ENCODE results near the gene INVS. TPM values are rescaled to one million over a fixed set of nuclear protein-coding genes. Genes with fewer than 3 reads are reported as not detected.
"Not testable (repeated sequence)": the region's sequence is repeated elsewhere in the genome, so short reads cannot be mapped to it uniquely, and the experiment has no call there.

INVS gene
- total RNA-seq, 1 donor from 2014 or later = 6.9 TPM

DNA sequence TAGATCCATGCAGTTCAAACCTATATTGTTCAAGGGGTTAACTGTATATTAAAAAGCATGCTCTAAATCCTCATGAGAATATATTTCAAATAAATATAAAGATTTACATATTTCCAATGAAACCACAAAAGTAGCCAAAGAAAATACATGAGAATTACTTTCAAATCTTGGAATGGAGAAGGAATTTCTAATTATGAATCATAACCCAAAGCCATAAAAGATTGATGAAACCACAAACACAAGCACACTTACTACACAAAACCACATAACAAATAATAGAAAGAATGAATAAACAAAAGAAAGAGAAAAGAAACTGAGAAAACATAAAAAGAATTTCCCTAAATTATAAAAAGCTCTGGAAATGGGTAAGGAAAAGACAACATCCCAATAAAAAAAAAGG, 16.3 kb upstream of the INVS start:
- no peak for DNase-seq (ENCODE audit: missing footprints)
- intact Hi-C loops (cut with DNase I) = no loop called here
- ATAC-seq = no peak

DNA sequence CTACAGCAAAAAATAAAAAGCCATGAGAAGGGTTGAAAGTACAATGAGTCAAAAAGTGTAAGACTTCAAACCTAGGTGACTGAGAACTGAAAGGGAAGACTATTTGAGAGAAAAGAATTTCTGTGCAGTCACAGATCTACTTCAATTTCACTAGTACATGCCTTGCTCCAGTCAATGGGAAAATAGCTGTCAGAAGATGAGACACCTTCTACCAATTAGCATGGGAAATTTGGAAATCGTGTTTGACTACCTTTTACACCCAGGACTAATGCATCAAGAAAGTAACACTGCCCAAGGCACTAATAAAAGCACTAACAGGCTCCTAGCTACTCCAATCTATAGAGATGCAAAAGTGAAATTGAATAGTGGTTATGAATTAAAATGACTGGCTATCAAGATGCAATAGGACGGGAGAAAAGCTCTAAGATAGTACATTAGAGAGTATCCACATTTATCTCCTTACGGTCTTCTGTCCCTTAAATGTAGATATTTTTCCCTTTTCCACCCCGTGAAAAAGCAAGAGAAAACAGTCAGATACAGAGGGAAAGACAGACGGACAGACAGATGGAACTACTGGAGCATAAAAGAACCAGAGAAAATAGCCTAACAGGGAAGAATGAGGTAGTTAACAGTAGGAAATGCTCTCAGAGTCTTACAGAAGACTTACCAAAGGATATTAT, 15.5 kb upstream of the INVS start:
- ATAC-seq (no peak), DNase-seq (ENCODE audit: missing footprints) (no peak)
- intact Hi-C loops (cut with DNase I) = no loop called here

GRCh38 chr9:100084128-100084453, 15.0 kb upstream of the INVS start:
- ATAC-seq (no peak), DNase-seq (ENCODE audit: missing footprints) (no peak)
- intact Hi-C loops (cut with DNase I) = no loop called here

DNA sequence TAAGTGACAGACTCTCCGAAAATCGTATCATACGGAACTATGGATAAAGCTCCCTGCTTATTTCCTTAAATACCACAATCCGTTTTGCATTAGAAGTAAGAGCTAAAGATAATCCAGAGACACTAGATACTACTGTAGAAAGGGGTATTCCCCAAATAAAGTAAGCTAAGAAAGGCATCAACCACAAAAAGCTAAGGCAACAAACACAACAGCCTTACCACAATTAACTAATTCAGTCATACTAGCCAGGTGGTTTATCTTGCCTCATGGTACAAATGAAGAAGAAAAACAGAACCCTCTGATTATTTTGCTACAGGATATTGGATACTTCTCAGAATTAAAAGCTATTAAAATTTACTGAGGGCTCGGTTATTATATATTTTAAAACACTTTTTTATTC, 14.3 kb upstream of the INVS start:
- DNase-seq (ENCODE audit: missing footprints) (no peak), ATAC-seq (no peak)
- intact Hi-C loops (cut with DNase I) = no loop called here

GRCh38 chr9:100086097-100086635, 12.9 kb upstream of the INVS start:
- ATAC-seq = no peak
- intact Hi-C loops (cut with DNase I) = no loop called here

DNA sequence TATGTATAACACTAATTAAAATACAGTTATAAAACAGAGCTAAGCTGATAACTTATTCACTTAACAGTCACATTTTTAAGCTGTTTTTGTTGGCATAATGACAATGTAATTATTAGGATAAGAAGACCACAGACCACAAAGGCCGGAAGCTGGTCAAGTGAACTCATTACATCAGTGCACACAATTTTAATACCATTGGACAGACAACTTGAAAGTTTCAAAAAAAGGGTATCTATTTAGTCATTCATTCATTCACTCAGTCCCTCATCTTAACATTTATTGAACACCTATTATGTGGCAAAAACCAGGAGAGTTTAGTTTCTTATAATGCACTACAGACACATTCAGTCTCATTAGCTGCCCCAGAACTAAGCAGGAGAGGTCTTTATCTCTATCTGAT, 11.8 kb upstream of the INVS start:
- no peak for DNase-seq (ENCODE audit: missing footprints)
- no peak for ATAC-seq
- intact Hi-C loops (cut with DNase I) = no loop called here

More at GRCh38 chr9:100086097-100086635, 12.9 kb upstream of the INVS start:
- DNase-seq (ENCODE audit: missing footprints) = no peak

DNA sequence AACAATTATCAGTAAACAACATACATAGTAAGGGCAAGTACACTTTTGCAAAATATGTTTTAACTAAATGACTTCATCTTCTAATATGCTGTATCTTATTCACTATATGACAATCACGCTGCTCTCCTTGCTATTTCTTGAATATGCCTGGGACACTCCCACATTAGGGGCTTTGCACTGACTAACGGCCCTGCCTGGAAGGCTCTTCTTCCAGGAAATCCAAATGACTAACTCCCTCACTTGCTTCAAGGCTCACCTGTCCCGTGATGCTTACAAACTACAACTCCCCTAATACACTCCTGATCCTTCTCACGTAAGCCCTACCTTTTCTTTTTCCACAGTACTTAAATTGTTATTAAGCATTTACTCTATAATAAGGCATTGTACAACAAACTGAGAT, 10.8 kb upstream of the INVS start:
- no peak for ATAC-seq
- no peak for DNase-seq (ENCODE audit: missing footprints)
- intact Hi-C loops (cut with DNase I) = no loop called here

GRCh38 chr9:100090880-100091279, 8.2 kb upstream of the INVS start:
- ATAC-seq (no peak), DNase-seq (ENCODE audit: missing footprints) (no peak)
- intact Hi-C loops (cut with DNase I) = no loop called here

GRCh38 chr9:100091650-100092049, 7.4 kb upstream of the INVS start:
- DNase-seq (ENCODE audit: missing footprints) (no peak), ATAC-seq (no peak)
- intact Hi-C loops (cut with DNase I) = no loop called here

DNA sequence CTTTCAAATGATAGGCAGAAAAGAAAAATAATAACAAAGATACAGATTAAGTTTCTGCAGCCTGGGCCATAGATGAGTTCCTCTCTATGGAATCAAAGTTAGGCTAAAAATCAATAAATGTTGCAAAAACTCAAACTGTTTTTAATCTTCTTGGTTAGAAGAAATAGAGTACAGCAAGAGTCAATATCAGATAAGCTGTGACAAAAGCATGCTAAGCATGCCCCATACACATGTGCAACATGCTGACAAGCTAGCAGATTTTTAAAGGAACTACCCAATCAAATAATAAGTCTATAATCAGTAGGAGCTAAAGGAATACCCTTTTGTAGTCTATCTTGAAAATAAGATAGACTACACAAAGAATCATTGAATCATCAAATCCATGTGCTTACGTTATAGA, 7.0 kb upstream of the INVS start:
- no peak for DNase-seq (ENCODE audit: missing footprints)
- ATAC-seq = no peak
- intact Hi-C loops (cut with DNase I) = no loop called here

- DNase-seq (ENCODE audit: missing footprints); intact Hi-C loops (cut with DNase I); ATAC-seq: not testable (repeated sequence)
Measured at GRCh38 chr9:100094411-100094810, 4.6 kb upstream of the INVS start.

GRCh38 chr9:100096378-100096916, 2.6 kb upstream of the INVS start:
- DNase-seq (ENCODE audit: missing footprints) (no peak), ATAC-seq (no peak)
- intact Hi-C loops (cut with DNase I) = no loop called here

GRCh38 chr9:100098046-100098886, 777 bp upstream of the INVS start:
- peak; percentile 0 for ATAC-seq

GRCh38 chr9:100099722-100100042, 639 bp downstream of the INVS start:
- intact Hi-C loops (cut with DNase I) = no loop called here
- ATAC-seq = peak; percentile 3

More at GRCh38 chr9:100098046-100098886, 777 bp upstream of the INVS start:
- peak; percentile 59 for DNase-seq (ENCODE audit: missing footprints)
- intact Hi-C loops (cut with DNase I) = no loop called here

GRCh38 chr9:100100146-100100667, 1.2 kb downstream of the INVS start:
- DNase-seq (ENCODE audit: missing footprints) (no peak), ATAC-seq (no peak)
- intact Hi-C loops (cut with DNase I) = no loop called here

More at GRCh38 chr9:100099722-100100042, 639 bp downstream of the INVS start:
- no peak for DNase-seq (ENCODE audit: missing footprints)

DNA sequence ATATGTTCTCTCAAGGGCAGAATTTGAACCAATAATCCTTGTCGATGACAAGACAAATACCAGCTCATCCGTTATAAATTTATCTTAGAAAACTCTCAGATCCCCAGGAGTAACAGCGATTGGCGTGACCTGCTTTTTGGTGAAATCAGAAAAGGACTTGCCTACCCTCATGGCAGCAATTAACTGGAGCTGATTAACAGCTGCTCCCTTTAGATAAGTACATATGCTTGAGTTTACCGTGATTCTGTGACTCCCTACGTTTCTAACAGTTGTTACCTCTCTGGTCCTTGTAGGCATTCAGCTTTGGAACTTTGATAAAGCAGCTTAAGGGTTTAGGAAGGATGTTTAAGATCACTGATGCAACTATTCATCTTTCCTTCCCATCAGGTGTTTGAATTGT, 2.6 kb downstream of the INVS start:
- DNase-seq (ENCODE audit: missing footprints) = no peak
- no peak for ATAC-seq
- intact Hi-C loops (cut with DNase I) = no loop called here

DNA sequence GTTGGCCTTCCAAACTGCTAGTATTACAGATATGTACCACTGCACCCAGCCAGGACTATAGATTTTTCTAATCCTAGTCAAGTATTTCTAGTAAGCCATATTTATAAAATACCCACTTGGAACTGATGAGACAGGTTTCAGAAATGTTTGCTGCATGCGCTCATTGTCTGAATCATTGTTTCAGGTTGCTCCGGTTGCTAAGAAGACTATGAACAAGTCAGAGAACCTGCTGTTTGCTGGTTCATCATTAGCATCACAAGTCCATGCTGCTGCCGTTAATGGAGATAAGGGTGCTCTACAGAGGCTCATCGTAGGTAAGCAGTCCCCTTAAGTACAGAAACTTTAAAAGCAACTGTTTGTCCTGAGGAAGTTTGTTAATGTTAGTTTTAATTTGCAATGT, 5.3 kb downstream of the INVS start:
- intact Hi-C loops (cut with DNase I) = no loop called here
- ATAC-seq (no peak), DNase-seq (ENCODE audit: missing footprints) (no peak)

- DNase-seq (ENCODE audit: missing footprints) = no peak
- intact Hi-C loops (cut with DNase I) = no loop called here
- no peak for ATAC-seq
Measured at GRCh38 chr9:100105861-100106260, 6.8 kb downstream of the INVS start.

DNA sequence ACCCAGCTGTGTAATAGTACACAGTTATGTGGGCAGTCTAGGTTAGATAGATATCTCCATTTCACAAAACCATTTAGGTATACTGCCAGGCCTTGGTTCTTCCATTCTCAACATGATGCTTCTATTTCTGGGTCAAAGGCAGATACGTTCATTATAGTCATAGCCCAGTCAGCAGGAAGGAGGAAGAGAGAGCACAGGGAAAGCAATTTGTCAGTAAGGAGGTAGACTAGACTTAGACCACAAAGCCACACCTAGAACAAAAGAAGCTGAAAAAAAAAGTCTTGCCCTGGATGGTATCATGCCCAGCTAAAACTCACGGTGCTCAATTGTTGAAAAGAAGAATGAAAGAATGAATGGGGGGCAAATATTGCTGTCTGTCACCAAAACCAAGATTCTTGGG, 7.6 kb downstream of the INVS start:
- no peak for ATAC-seq
- DNase-seq (ENCODE audit: missing footprints) = no peak
- intact Hi-C loops (cut with DNase I) = no loop called here

GRCh38 chr9:100108559-100108958, 9.5 kb downstream of the INVS start:
- no peak for ATAC-seq
- DNase-seq (ENCODE audit: missing footprints) = no peak
- intact Hi-C loops (cut with DNase I) = no loop called here

Data from Right ventricle myocardium inferior (tissue), 1 donor.